Inflammatory macrophage treated with lipopolysaccharide for 4 hours (primary cell): ENCODE data around the gene KRT72.
A peak's percentile ranks its signal among the peaks of the same experiment; 100 is the strongest.

Experiments
- DNase-seq: peaks from one replicate; pipeline ENCODE4 v3.0.0-alpha.2; 2020

The KRT72 gene

DNA sequence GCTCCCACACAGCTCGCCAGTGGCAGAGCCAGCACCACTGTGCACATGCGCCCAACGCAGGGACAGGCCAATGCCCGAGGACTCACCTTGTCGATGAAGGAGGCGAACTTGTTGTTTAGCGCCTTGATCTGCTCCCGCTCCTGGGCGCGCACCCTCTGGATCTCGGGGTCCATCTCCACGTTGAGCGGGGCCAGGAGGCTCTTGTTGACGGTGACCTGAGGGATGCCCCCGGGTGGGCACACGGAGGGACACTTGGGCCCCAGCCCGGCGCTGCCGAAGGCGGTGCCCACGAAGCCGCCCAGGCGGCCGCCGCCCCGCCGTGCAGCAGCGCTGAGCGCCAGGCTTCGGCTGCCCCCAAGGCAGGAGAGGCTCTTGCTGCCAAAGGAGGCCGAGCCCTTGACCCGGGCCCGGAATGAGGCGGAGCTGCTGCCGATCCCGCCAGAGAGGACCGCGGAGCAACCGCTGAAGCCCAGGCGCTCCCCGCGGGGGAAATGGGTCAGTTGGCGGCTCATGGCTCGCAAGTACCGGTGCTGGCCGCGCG is at the start of gene KRT72:
Gene KRT72, minus strand, starts transcription at position 523 of the 541 bp plus-strand sequence. Its CDS starts 11 bp downstream, at position 512.
- no peak for DNase-seq

DNA sequence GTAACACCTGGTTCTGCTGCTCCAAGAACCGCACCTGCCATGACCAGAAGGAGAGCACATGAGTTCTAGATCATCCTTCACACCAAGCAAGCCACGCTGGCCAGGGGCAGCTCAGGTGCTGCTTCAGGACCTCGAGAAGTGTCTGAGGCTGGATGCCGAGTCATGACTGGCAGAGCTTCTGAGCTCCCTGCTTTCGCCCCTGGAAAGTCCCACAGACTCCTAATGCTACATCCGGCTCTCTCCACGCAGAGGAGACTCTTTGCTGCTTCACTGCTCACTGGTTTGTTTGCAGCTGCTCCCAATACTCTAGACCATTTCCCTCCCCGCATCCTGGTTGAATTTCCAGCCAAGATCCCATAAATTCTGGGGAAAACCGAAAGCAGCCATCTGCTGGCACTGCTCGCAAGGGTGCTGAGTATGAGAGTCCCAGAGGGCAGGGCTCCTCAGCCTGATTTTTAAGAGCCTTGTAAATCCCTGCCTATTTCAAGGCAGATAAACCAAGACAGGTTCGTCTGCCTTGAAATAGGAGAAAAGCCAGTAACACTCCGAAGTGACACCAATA is 49.3 kb upstream of the KRT72 start:
- no peak for DNase-seq

DNA sequence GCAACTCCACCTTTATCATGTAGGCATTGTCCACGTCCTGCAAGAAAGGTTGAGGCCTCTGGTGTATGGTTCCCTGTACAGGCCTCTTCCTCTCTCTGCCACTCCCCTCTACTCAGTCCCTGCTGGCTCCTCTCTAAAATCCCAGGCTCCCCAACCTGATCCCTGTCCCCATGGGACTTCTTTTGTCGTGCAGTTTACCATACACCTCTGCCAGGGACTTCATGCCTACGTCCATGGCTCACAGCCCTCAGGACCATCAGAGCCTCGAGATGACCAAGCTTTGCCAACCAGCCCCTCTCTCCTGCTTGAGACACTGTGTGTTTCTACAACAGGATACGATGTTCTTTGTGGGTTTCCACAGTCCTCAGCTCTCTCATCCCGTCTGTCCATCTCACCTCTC is 47.8 kb upstream of the KRT72 start:
- DNase-seq = no peak

DNA sequence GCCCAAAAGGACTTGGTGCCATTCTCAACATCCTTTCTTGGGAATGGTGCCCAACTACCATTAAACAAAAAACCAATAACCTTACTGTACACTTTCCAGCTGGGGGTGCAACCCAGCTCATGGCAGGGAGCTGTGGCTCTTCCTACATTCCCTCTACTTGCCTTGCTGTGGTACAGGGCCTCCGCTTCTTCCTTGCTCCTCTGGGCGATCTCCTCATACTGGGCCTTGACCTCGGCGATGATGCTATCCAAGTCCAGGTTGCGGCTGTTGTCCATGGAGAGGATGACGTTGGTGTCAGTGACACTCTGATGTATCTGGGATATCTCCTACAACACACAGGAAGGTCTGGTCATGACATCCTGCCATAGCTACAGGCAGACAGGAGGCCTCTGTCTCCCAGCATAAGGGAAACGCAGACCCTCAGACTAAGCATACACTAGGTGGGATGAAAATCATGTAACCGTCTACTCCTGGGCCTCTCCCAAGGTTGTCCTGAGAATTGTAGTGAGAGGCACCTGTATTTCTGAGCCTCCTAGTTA is 46.8 kb upstream of the KRT72 start:
- DNase-seq = no peak

DNA sequence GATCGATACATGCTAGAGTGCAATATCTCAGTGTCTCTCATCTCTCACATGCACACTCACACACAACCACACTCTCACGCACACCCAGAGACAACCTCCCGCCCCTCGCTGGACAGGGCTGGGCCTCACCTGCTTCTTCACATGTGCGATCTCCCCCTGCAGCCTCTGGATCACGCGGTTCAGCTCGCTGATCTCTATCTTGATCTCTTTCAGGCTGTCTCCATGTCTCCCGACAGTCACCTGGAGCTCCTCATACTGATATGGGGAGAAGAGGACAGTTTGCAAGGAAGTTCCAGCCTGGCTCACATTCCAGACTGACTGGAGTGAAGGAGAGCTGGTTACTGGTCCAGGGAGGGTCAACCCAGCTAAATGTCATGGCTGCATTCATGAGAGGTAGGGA is 46.3 kb upstream of the KRT72 start:
- no peak for DNase-seq

DNA sequence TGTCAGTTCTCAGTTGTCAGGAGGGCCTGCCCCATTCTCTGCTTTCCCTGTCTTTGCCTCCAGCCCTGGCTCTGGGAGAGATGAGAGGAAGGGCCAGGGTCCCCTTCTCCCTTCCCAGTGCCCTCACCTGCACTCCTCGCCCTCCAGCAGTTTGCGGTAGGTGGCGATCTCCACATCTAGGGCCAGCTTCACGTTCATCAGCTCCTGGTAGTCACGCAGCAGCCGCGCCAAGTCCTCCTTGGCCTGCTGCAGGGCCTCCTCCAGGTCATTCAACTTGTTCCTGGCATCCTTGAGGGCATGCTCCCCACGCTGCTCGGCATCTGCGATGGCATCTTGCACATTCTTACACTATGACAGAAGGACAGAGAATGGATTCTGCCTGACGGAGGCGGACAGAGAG is 45.4 kb upstream of the KRT72 start:
- DNase-seq = no peak

DNA sequence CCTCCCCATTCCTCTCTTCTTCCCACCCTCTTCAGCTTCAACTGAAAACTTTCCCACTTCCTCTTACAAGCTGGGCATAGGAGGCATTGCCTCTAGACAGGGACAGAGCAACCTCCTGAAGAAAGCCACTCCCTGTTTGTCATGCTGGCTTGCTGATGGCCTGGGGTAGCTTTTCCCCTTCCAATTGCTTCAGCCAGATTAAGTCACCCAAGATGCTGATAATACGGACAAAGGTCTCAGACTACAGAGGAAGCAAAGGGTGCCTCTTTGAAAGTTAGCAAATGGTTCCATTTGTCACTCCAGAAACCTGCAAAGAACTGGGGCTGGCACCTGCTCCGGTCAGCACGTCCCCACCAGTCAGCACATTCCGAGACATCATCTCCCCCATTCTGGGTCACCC is 44.7 kb upstream of the KRT72 start:
- peak; percentile 77 for DNase-seq

DNA sequence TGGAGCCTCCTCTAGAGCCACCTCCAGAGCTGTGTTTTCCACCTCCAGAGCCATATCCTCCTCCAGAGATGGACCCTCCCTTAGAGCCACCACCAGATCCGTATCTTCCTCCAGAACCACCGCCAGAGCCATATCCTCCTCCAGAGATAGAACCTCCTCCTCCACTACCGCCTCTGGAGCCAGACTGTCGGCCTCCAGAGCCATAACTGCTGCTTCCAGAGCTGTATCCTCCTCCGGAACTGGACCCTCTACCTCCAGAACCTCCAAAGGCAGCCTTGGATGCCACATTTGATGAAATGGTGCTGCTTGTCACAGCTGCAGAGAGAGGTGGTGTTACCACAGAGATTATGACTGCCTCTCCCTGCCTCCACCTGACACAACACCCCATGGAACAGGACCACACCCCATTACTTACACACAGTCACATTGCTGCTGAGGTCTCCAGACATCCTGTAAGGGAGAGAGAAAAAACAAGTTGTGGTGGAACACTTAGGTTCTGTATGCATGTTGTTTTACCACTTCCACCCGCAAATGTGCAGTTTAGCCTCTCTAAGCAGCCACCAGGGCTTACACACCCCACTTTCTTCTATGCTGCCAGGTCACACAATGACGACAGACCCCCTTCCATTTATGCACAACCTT is 44.0 kb upstream of the KRT72 start:
- peak; percentile 9 for DNase-seq

DNA sequence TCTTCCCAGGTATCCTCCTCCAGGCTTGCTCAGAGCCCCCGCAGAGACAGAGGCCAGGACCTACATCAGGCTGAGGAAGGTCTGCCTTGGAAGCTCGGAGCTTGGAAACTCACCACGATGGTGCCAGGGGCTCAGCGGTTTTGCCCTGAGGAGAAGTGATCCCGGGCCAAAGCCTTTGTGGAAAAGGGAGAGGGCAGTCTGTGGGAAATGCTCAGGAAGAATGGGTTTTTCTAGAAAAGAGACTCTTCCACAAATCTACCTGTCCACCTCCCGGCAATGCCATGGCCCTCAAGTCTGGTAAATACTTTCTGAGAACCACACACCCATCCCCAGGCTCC is 42.8 kb upstream of the KRT72 start:
- no peak for DNase-seq

DNA sequence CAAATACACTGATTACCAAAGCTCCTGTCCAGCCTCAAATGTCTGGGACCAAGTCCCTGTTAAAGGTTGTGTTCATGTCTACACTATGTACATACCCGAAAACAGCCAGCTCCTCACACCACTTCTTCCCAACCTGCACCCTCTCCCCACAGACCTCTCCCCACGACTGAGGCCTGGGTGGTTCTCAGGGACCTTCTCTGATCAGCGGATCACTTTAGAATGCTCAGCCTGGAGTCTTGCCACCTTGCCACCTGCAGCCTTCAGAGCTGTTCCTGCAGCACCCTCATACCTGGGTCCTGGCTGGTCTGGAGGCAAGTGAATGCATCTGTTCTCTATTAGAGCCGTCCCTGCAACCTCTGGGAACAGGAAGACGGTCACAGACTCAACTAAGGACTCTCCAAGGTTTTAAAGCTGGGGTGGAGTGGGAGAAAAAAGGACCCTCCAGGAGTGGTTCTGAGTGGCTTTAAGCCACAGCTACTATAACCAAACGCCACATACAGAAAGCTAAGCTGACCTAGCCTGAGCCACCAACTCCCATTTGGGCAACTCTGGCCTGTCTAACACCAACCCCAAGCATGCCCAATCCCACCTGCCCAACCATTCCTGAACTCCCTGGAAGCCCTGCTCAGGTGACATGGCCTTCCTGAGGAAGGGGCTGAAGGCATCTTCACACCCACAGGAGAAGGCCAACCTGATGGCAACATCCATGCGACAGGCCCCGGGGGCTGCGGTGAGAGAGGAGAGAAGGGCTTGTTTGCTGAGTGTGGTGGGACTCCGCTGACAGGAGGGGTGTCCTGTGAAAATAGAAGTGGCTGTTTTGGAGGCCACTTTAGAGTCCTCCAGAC is 42.2 kb upstream of the KRT72 start:
- no peak for DNase-seq

DNA sequence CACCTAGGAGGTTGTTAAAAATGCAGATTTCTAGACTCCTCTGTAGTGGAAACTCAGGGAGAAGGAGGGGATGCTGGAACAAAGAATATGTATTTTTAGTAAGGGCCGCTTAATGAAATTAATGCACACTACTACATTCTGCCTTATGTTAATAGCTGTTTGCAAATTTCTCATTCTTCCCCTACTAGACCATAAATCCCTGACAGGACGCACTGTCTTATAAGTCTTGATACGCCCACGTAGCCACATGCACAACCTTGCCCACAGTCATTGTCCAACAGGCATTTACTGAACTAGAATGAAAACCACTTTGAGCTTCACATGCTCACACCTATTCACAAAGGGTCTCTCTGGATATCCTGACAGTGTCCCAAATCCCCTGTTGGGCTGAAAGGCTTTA is 40.2 kb upstream of the KRT72 start:
- no peak for DNase-seq

DNA sequence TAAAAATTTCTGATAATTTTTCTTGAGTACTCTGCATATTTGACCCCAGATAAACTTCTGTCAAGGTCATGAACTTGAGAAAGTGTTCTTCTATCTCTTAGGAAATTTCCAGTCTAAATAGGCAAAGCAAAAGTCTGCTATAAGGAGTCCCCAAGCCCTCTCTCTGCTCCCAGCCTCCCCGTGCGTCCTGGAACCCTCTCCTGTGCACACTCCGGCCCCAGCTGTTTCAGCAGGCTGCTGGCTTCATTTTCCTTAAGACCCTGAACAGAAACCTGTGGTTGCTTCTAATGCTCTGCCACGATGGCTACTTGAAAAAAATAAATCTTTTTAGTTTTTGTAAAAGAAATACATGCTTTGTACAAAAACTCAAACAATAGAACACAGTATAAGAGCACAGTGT is 36.0 kb upstream of the KRT72 start:
- no peak for DNase-seq

DNA sequence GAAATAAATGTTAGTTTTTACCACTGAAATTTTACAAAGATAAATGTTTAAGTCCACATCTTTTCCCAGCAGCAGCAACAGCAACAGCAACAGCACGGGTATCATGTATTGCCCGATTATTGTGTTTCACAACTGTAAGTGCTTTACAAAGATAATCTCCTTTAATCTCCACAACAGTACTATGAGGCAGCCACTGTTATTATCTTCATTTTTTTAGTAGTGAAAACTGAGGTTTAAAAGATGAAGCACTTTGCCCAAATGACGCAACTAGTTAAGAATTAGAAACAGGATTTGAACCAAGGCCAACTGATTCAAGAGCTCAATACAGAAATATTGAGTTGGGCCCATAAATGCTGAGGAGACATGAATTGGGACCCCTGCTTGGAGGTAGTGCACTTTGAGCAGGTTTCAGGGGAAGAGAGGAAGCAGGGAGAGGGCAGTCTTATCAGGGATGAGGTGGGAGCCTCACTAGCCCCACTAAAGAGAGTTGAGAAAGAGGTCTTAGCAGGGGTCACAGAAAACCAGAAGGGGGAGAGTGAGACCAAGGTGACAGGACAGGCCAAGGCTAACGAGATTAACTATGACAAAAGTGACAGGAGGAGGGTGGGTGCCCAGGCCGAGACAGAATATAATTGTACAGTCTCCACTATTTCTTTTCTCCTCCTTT is 35.5 kb upstream of the KRT72 start:
- DNase-seq = no peak

DNA sequence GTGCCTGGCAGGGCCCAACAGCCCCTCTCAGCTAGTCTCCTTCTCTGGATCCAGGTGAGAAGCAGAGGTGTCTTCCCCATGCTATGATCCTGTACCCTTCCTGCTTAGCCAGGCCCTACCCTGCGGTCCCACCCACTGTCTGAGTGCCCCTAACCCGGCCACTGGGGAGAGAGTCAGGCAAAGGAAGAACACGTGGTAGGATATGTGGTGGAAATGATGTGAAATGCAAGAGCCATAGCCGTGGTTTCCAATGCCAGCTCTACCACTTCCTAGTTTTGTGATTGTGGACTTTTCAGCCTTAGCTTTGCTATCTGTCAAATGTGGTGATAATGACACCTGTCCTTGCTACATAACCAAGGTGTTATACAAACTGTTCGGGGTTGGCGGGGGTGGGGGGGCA is 34.9 kb upstream of the KRT72 start:
- DNase-seq = no peak

DNA sequence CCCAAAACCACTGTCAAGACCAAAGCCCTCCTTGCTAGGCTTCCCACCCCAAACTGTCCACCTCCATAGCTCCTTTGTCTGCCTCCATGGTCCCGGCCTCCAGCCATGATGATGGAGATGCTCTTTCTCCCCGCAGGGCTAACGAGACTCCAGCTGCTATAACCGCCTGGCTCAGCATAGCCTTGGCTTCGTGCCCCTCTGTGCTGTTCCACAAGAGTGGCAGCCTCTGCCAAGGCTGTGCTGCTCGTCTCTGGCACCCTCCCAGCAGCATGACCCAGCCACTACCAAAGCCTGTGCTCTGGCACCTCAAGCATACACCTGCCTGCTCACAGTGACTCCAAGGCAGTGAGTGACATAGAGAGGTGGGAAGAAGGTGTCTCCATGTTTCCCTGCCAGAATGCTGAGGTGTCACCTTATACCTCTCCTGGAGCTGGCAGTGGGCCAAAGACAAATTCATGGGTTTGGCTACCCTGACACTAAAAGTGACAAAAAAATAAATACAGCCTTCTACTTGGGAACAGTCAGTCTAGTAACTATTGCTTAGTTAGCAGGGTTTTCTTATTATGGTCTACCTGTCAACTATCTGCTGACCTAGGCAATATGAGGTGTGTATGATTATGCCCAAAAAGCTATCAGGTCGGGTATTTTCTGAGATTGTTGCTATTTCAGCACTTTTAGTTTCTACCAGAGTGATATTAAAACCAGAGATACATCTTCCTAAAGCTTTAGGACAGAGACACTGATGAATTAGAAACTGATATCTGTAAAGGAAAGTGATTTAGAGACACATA is 33.2 kb upstream of the KRT72 start:
- no peak for DNase-seq

DNA sequence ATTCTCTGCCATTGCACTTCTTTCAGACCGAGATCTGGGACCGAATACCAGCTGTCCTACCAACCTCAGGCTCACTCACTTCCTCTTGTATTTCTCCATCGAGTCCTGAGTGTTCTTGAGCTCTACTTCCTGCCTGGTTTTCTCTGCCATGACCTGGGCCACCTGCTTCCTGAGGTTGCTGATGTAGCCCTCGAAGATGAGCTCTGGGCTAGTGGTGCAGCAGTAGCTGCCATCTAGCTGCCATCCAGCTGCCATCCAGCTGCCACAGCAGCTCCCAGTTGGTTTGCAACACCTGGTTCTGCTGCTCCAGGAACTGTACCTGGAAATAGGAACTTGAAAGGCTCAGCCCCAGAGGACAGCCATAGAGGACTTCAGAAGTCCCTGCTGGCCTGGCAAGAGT is 32.1 kb upstream of the KRT72 start:
- DNase-seq = peak; percentile 1

DNA sequence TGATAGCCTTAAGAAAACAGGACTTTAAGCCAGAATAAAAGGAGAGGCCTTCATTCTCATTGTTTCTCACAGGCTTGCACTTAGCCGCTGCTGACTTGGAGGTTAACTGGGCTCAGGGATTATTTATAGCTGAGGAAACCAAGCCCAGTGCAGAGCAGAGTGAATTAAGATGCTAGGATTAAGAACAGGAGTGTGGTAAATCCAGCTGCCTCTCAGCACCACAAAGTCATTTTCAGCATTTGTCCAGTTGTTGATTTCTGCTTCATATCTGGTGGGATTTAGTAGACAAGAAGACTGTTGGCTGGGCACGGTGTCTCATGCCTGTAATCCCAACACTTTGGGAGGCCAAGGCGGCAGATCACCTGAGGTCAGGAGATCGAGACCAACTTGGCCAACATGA is 31.4 kb upstream of the KRT72 start:
- no peak for DNase-seq

DNA sequence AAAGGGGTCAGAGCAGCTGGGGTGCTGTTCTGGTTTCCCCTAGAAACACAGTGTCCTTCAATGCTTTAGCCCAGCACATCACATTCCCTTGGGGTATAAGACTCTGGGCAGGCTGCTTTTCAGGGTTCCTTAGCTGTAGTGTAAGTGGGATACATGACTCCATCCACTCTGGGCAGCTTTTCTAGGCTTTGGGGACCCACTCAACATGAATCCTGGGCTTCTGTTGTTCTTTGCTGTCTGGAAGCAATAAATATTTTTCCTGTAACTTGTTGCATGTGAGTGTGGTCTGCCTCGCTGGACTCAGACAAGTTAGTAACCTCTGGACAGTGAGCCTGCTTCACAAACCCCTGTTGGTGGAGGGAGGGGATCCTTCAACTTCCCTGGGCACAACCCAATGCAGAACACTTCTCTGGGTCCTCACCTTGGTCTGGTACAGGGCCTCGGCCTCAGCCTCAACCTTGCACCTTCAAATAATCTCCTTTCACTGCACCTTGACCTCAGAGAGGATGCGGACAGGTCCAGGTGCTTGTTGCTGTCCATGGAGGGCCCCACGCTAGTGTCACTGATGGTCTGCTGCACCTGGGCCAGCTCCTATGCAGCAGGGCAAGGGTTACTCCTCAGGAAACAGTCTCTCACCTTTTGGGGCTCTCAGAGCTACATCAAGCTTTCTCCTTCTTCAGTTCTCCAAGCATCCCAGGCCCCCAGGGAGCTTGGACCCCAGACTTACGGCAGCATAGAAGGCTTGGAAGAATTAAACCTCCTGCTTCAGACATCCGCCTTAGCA is 30.6 kb upstream of the KRT72 start:
- no peak for DNase-seq

DNA sequence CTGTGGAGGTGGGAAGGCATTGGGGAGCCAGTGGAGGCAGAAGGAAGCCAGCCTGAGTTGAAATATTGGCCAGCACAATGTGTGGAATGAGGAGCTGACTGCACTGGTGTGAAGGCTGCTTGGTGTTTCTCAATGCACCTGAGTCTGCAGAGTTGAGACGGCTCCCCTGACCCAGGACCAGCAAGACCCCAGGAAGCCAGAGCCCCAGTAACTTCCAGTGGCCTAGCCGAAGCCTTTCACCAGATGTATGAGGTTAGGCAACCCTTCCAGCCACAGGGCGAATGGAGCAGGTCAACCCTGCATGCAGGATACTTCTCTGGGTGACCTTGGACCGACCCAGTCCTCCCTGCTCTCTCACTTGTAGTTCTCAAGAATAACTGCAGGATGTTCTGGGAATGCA is 30.0 kb upstream of the KRT72 start:
- DNase-seq = no peak

DNA sequence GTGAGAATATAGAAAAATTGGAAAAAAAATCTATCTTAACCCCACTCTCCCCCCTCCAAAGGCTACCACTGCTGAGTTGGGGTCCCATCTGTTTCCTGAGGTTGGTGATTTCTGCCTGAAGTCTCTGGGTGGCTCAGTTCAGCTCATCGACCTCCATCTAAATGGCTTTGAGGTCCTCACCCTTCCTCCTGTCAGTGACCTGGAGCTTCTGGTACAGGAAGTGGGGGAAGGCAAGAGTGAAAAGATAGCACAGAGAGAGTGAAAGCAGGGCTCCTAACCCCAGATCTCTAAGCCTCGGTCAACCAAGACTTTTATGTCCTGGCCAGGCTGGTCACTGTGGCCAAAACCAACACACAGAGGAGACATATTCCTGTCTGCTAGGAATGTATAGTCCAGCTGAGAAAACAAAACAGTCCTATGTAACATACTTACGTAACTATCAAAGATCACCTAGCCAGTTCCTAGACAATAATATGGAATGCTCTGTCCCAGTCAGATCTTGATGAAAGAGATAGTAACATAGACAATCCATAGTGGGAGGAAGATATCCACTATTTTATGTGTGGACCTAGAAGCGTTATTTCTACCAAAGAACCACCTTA is 29.4 kb upstream of the KRT72 start:
- DNase-seq = no peak

DNA sequence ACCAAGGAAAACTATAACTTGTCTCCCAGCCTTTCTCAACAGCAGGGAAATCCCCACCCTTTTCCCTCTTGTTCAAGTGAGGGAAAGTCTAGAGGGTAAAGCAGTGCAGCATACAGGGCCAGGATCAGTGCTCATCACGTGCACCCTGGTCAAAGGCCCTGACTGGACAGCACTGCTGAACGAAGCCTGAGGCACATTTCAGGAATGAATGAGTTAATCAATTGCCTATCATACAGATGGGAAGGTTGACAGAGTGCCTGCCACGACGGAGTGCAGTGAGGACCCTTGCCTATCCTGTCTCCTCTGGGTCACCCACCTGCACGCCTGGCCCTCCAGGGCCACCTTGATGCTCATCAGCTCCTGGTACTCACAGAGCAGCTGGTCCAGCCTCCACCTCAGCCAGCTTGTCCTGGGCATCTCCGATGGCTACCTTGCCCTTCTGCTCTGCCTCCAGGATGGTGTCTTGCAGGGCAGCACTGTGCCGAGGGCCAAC is 28.8 kb upstream of the KRT72 start:
- no peak for DNase-seq
